HepG2 (cell line): ENCODE results near the gene DUSP15.

Experiments
- EP300 ChIP-seq, 3 experiments: sonication (generic) in 1 of 3; formaldehyde crosslinking in 1 of 3; IDR thresholded peaks; 2 replicates each; pipeline versions ENCODE4 v1.5.1 to v1.6.1; 2011 to 2020; ENCODE audit warnings: low read depth in 2 of 3, low read length in 2 of 3, borderline replicate concordance in 1 of 3, improper control_type of control experiment in 1 of 3, mild to moderate bottlenecking in 1 of 3, missing genetic modification reagents in 1 of 3, moderate library complexity in 1 of 3
- KLF13 ChIP-seq: sonication (generic); formaldehyde crosslinking; IDR thresholded peaks from 2 replicates; pipeline ENCODE4 v1.4.0; 2020; ENCODE audit warnings: mild to moderate bottlenecking, missing genetic modification reagents
- POLR2A ChIP-seq, 2 experiments: IDR thresholded peaks; 2 replicates each; pipeline ENCODE4 v1.6.1; 2011; ENCODE audit warnings: low read depth in 2 of 2, low read length in 2 of 2, mild to moderate bottlenecking in 1 of 2, moderate library complexity in 1 of 2; ENCODE audit not compliant: insufficient read depth in 1 of 2
- TF ChIP-seq, protein P1 (sequence below): IDR thresholded peaks from 2 replicates; pipeline ENCODE4 v1.6.1; 2018; ENCODE audit warnings: missing genetic modification reagents
- TF ChIP-seq, protein P2 (sequence below): IDR thresholded peaks from 2 replicates; pipeline ENCODE4 v1.4.0; 2020; ENCODE audit warnings: mild to moderate bottlenecking, missing genetic modification reagents

DNA sequence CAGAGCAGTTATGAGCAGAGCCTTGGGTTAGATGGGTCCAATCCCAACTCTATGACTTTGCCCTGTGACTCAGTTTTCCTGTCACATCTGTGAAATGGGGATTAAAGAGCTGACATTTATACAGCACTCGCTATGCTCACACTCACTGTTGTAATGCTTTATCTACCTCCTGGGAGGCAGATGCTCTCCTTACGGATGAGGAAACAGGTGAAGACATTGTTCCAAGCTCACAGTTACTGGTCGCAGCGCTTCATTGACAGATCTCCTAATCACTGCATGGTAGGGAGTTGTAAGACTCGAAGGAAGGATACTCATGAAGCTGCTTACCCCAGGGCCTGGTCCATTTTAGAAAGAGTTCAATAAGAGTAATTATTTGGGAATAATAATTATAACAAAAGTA lies 54.1 kb downstream of the DUSP15 start:
- TF ChIP-seq POLR2A (IDR thresholded peaks at IDR 0.05; ENCODE audit: insufficient read depth in 1 of 2, low read depth in 2 of 2, low read length in 2 of 2): no peak
- TF ChIP-seq, protein P1, sequence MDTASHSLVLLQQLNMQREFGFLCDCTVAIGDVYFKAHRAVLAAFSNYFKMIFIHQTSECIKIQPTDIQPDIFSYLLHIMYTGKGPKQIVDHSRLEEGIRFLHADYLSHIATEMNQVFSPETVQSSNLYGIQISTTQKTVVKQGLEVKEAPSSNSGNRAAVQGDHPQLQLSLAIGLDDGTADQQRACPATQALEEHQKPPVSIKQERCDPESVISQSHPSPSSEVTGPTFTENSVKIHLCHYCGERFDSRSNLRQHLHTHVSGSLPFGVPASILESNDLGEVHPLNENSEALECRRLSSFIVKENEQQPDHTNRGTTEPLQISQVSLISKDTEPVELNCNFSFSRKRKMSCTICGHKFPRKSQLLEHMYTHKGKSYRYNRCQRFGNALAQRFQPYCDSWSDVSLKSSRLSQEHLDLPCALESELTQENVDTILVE (CRISPR knock-in tag): no peak
- TF ChIP-seq EP300 (IDR thresholded peaks at IDR 0.05; ENCODE audit: low read depth in 2 of 2, low read length in 2 of 2): no peak
- no peak for TF ChIP-seq EP300 (CRISPR knock-in tag; IDR thresholded peaks at IDR 0.05; ENCODE audit: borderline replicate concordance)
- TF ChIP-seq, protein P2, sequence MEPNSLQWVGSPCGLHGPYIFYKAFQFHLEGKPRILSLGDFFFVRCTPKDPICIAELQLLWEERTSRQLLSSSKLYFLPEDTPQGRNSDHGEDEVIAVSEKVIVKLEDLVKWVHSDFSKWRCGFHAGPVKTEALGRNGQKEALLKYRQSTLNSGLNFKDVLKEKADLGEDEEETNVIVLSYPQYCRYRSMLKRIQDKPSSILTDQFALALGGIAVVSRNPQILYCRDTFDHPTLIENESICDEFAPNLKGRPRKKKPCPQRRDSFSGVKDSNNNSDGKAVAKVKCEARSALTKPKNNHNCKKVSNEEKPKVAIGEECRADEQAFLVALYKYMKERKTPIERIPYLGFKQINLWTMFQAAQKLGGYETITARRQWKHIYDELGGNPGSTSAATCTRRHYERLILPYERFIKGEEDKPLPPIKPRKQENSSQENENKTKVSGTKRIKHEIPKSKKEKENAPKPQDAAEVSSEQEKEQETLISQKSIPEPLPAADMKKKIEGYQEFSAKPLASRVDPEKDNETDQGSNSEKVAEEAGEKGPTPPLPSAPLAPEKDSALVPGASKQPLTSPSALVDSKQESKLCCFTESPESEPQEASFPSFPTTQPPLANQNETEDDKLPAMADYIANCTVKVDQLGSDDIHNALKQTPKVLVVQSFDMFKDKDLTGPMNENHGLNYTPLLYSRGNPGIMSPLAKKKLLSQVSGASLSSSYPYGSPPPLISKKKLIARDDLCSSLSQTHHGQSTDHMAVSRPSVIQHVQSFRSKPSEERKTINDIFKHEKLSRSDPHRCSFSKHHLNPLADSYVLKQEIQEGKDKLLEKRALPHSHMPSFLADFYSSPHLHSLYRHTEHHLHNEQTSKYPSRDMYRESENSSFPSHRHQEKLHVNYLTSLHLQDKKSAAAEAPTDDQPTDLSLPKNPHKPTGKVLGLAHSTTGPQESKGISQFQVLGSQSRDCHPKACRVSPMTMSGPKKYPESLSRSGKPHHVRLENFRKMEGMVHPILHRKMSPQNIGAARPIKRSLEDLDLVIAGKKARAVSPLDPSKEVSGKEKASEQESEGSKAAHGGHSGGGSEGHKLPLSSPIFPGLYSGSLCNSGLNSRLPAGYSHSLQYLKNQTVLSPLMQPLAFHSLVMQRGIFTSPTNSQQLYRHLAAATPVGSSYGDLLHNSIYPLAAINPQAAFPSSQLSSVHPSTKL (CRISPR knock-in tag): no peak
- TF ChIP-seq KLF13 (CRISPR knock-in tag): no peak
